ENCODE measurements around the gene COL3A1.

DNA sequence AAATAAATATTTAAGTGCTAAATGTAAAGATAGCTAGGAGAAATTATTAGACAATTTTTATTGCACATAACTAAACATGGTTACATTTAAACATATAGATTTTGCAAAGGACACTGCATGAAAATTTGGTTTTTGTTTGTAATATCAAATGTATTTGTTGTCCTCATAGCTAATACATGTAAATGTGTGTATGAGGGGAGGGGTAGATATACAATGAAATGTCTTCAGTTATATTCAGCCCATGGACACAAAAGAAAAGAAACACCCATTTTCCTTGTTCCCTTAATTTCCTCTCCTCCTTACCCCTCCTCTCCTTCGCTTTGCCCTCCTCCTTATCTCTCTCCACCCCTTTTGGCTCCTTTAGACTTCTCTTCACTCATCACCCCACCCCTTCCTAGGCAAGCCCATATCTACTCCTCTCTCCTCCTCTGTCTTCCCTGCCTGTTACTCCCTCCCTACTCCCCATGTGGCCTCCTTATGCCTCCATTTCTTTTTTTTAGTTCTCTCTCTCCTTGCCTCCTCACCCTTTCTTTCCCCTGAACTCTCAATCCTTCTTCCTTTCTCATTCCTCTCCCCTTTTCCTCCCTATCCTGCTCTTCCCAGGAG is 1.4 kb downstream of the COL3A1 start:
- TF ChIP-seq TAF1 (IDR thresholded peaks at IDR 0.05; ENCODE audit: borderline replicate concordance, insufficient read depth, low read length) (no peak), POLR2AphosphoS5 (IDR thresholded peaks at IDR 0.05; ENCODE audit: low read depth, low read length) (peak; percentile 75), SIN3A (IDR thresholded peaks at IDR 0.05; ENCODE audit: borderline replicate concordance, insufficient read depth, low read length) (no peak), FOXP2 (optimal IDR thresholded peaks at IDR 0.05; ENCODE audit: borderline replicate concordance, extremely low read depth, extremely low read length, insufficient read depth) (no peak)
- TF ChIP-seq, protein P1, sequence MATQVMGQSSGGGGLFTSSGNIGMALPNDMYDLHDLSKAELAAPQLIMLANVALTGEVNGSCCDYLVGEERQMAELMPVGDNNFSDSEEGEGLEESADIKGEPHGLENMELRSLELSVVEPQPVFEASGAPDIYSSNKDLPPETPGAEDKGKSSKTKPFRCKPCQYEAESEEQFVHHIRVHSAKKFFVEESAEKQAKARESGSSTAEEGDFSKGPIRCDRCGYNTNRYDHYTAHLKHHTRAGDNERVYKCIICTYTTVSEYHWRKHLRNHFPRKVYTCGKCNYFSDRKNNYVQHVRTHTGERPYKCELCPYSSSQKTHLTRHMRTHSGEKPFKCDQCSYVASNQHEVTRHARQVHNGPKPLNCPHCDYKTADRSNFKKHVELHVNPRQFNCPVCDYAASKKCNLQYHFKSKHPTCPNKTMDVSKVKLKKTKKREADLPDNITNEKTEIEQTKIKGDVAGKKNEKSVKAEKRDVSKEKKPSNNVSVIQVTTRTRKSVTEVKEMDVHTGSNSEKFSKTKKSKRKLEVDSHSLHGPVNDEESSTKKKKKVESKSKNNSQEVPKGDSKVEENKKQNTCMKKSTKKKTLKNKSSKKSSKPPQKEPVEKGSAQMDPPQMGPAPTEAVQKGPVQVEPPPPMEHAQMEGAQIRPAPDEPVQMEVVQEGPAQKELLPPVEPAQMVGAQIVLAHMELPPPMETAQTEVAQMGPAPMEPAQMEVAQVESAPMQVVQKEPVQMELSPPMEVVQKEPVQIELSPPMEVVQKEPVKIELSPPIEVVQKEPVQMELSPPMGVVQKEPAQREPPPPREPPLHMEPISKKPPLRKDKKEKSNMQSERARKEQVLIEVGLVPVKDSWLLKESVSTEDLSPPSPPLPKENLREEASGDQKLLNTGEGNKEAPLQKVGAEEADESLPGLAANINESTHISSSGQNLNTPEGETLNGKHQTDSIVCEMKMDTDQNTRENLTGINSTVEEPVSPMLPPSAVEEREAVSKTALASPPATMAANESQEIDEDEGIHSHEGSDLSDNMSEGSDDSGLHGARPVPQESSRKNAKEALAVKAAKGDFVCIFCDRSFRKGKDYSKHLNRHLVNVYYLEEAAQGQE (IDR thresholded peaks at IDR 0.05; ENCODE audit: insufficient read depth in 1 of 2, low read depth in 2 of 2, low read length in 2 of 2), result no peak
